Activated T-helper 1 cell treated with anti-CD3 and anti-CD28 coated beads, Interleukin-12 subunit alpha, Interleukin-12 subunit beta, Interleukin-2, Interleukin-4 antibody, amounts not matched to agents 30 ng/mL and 10 ng/mL and 1 ng/mL, durations not matched to agents 14 hours and 24 hours and 36 hours (primary cell): ENCODE results near the gene DHX35. TPM values are rescaled to one million over a fixed set of nuclear protein-coding genes. Genes with fewer than 3 reads are reported as not detected.

Source experiments
- DNase-seq: peaks from one replicate; pipeline ENCODE4 v3.0.0; 2021; ENCODE audit warnings: low spot score
- H3K27ac Mint-ChIP-seq: one replicate; pipeline ENCODE4 v1.8.0; 2021; ENCODE audit warnings: mild to moderate bottlenecking, mixed read lengths
- H3K27me3 Mint-ChIP-seq: one replicate; pipeline ENCODE4 v1.8.0; 2022; ENCODE audit warnings: mild to moderate bottlenecking, moderate library complexity, mixed read lengths; ENCODE audit not compliant: insufficient read depth
- H3K36me3 Mint-ChIP-seq: one replicate; pipeline ENCODE4 v1.8.0; 2021; ENCODE audit warnings: low read depth, mixed read lengths
- H3K4me1 Mint-ChIP-seq: one replicate; pipeline ENCODE4 v1.8.0; 2021; ENCODE audit warnings: low read depth, mixed read lengths
- H3K4me3 Mint-ChIP-seq: one replicate; pipeline ENCODE4 v1.8.0; 2021; ENCODE audit warnings: mild to moderate bottlenecking, moderate library complexity, mixed read lengths
- H3K9me3 Mint-ChIP-seq: one replicate; pipeline ENCODE4 v1.8.0; 2021; ENCODE audit warnings: mixed read lengths
- intact Hi-C: fragments of 100-400 bp; cut with micrococcal nuclease; formaldehyde crosslinking; loops from one replicate; pipeline ENCODE4 v1.15.1; 2024
- total RNA-seq: library from RNA; stranded (reverse); gene quantifications from 2 replicates; pipeline ENCODE4 v1.2.3, GENCODE V29; 2022

Gene DHX35
- total RNA-seq, 1 donor from 2014 or later = 17.2 TPM

GRCh38 chr20:39042279-39043150 is 80.4 kb downstream of the DHX35 start:
- no peaks in the 10 kb centered on the region for H3K9me3 Mint-ChIP-seq
- no peak for DNase-seq
- H3K36me3 Mint-ChIP-seq = peaks cover 14% of the 10 kb centered on the region
- H3K4me3 Mint-ChIP-seq = no peak overlapping the region
- H3K27ac Mint-ChIP-seq = no peak overlapping the region
- no peaks in the 10 kb centered on the region for H3K4me1 Mint-ChIP-seq
- no peaks in the 10 kb centered on the region for H3K27me3 Mint-ChIP-seq
- intact Hi-C loops = no loop called here

GRCh38 chr20:39044501-39044900 is 82.4 kb downstream of the DHX35 start:
- H3K27ac Mint-ChIP-seq = no peak overlapping the region
- no peak overlapping the region for H3K4me3 Mint-ChIP-seq
- H3K9me3 Mint-ChIP-seq = no peaks in the 10 kb centered on the region
- intact Hi-C loops = no loop called here
- DNase-seq = no peak
- H3K4me1 Mint-ChIP-seq = peaks cover under 1% of the 10 kb centered on the region
- H3K27me3 Mint-ChIP-seq = no peaks in the 10 kb centered on the region
- H3K36me3 Mint-ChIP-seq = peaks cover 9% of the 10 kb centered on the region

GRCh38 chr20:39045676-39046075 is 83.5 kb downstream of the DHX35 start:
- Mint-ChIP-seq H3K27ac (no peak overlapping the region), H3K4me1 (peaks cover 4% of the 10 kb centered on the region), H3K4me3 (no peak overlapping the region), H3K36me3 (peaks cover 5% of the 10 kb centered on the region), H3K9me3 (no peaks in the 10 kb centered on the region), H3K27me3 (no peaks in the 10 kb centered on the region)
- intact Hi-C loops = no loop called here
- DNase-seq = no peak

GRCh38 chr20:39047417-39047985 is 85.4 kb downstream of the DHX35 start:
- DNase-seq = no peak
- Mint-ChIP-seq H3K9me3 (no peaks in the 10 kb centered on the region), H3K27me3 (no peaks in the 10 kb centered on the region), H3K27ac (no peak overlapping the region), H3K4me1 (peaks cover 4% of the 10 kb centered on the region), H3K36me3 (peaks cover 5% of the 10 kb centered on the region), H3K4me3 (no peak overlapping the region)
- intact Hi-C loops = no loop called here

- intact Hi-C loops = loop anchor here (1.0 to 2.0 kb wide), 5 partner anchors 25 to 402 kb away; partner anchors contain the start of genes DHX35 and FAM83D
- peaks cover 4% of the 10 kb centered on the region for H3K4me1 Mint-ChIP-seq
- peaks cover 3% of the 10 kb centered on the region for H3K27me3 Mint-ChIP-seq
- H3K36me3 Mint-ChIP-seq = peaks cover 4% of the 10 kb centered on the region
- H3K9me3 Mint-ChIP-seq = no peaks in the 10 kb centered on the region
- H3K27ac Mint-ChIP-seq = no peak overlapping the region
- peak overlapping the region; percentile 67 for H3K4me3 Mint-ChIP-seq
- DNase-seq = peak; percentile 66
Observed at GRCh38 chr20:39048000-39048696, 86.0 kb downstream of the DHX35 start.

GRCh38 chr20:39049148-39049547 is 87.0 kb downstream of the DHX35 start:
- H3K9me3 Mint-ChIP-seq = no peaks in the 10 kb centered on the region
- no peak for DNase-seq
- H3K27ac Mint-ChIP-seq = no peak overlapping the region
- intact Hi-C loops = loop anchor here (2.0 kb wide), 1 partner anchor 26 kb away; no protein-coding TSS in a partner anchor
- H3K36me3 Mint-ChIP-seq = no peaks in the 10 kb centered on the region
- H3K4me3 Mint-ChIP-seq = peak overlapping the region; percentile 85
- H3K27me3 Mint-ChIP-seq = peaks cover 3% of the 10 kb centered on the region
- peaks cover 4% of the 10 kb centered on the region for H3K4me1 Mint-ChIP-seq

- intact Hi-C loops = loop anchor here (1.0 to 2.0 kb wide), 4 partner anchors 27 to 1913 kb away; no protein-coding TSS in a partner anchor
- no peaks in the 10 kb centered on the region for H3K9me3 Mint-ChIP-seq
- no peaks in the 10 kb centered on the region for H3K36me3 Mint-ChIP-seq
- peaks cover 4% of the 10 kb centered on the region for H3K4me1 Mint-ChIP-seq
- peak overlapping the region; percentile 85 for H3K4me3 Mint-ChIP-seq
- H3K27ac Mint-ChIP-seq = peak overlapping the region; percentile 80
- peaks cover 5% of the 10 kb centered on the region for H3K27me3 Mint-ChIP-seq
- peak; percentile 76 for DNase-seq
Observed at GRCh38 chr20:39049684-39050554, 87.8 kb downstream of the DHX35 start.

- Mint-ChIP-seq H3K4me1 (peaks cover 4% of the 10 kb centered on the region), H3K9me3 (no peaks in the 10 kb centered on the region), H3K27ac (no peak overlapping the region), H3K27me3 (peaks cover 5% of the 10 kb centered on the region), H3K4me3 (peak overlapping the region; percentile 85), H3K36me3 (no peaks in the 10 kb centered on the region)
- intact Hi-C loops = loop anchor here (1.0 to 2.0 kb wide), 3 partner anchors 31 to 1912 kb away; no protein-coding TSS in a partner anchor
- no peak for DNase-seq
Observed at GRCh38 chr20:39050555-39050902, 88.4 kb downstream of the DHX35 start.

- H3K9me3 Mint-ChIP-seq = no peaks in the 10 kb centered on the region
- no peak for DNase-seq
- H3K36me3 Mint-ChIP-seq = no peaks in the 10 kb centered on the region
- no peak overlapping the region for H3K27ac Mint-ChIP-seq
- no peak overlapping the region for H3K4me3 Mint-ChIP-seq
- peaks cover 4% of the 10 kb centered on the region for H3K4me1 Mint-ChIP-seq
- peaks cover 7% of the 10 kb centered on the region for H3K27me3 Mint-ChIP-seq
- intact Hi-C loops = no loop called here
Observed at GRCh38 chr20:39052676-39053075, 90.5 kb downstream of the DHX35 start.

GRCh38 chr20:39057143-39057542 is 95.0 kb downstream of the DHX35 start:
- no peaks in the 10 kb centered on the region for H3K36me3 Mint-ChIP-seq
- H3K4me3 Mint-ChIP-seq = no peak overlapping the region
- peaks cover 7% of the 10 kb centered on the region for H3K27me3 Mint-ChIP-seq
- DNase-seq = no peak
- no peaks in the 10 kb centered on the region for H3K9me3 Mint-ChIP-seq
- H3K4me1 Mint-ChIP-seq = no peaks in the 10 kb centered on the region
- H3K27ac Mint-ChIP-seq = no peak overlapping the region
- intact Hi-C loops = no loop called here

GRCh38 chr20:39057911-39058310 is 95.8 kb downstream of the DHX35 start:
- Mint-ChIP-seq H3K27me3 (peaks cover 7% of the 10 kb centered on the region), H3K27ac (no peak overlapping the region), H3K36me3 (no peaks in the 10 kb centered on the region), H3K4me3 (no peak overlapping the region), H3K9me3 (no peaks in the 10 kb centered on the region), H3K4me1 (no peaks in the 10 kb centered on the region)
- no peak for DNase-seq
- intact Hi-C loops = no loop called here

GRCh38 chr20:39059036-39059435 is 96.9 kb downstream of the DHX35 start:
- Mint-ChIP-seq H3K27ac (no peak overlapping the region), H3K36me3 (no peaks in the 10 kb centered on the region), H3K9me3 (no peaks in the 10 kb centered on the region), H3K4me1 (no peaks in the 10 kb centered on the region), H3K4me3 (no peak overlapping the region), H3K27me3 (peaks cover 5% of the 10 kb centered on the region)
- intact Hi-C loops = no loop called here
- no peak for DNase-seq
